ENCODE measurements around the gene PCDH9.
"Not testable (repeated sequence)": the region's sequence is repeated elsewhere in the genome, so short reads cannot be mapped to it uniquely, and the experiment has no call there.

The PCDH9 gene

DNA sequence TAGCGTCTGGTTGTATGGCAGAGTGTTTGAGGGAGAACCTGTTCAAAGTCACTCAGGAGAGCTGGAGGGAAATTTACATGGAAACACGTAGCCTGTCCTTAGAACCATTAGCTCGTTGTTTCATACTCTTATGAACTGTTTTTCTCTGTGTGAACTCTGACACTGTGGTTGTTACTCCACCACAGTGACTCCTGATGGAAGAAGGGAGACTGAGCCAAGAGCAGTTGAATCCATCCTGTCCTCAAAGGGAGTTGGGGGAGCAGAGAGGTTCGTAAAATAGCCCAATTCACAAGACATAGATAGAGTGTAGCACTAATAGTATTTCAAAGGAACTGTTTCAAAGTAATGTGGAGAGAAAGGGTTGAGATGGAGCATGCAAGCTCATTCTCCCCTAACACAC lies 964.8 kb downstream of the PCDH9 start:
- DNase-seq (ENCODE audit: low spot score) = no peak

DNA sequence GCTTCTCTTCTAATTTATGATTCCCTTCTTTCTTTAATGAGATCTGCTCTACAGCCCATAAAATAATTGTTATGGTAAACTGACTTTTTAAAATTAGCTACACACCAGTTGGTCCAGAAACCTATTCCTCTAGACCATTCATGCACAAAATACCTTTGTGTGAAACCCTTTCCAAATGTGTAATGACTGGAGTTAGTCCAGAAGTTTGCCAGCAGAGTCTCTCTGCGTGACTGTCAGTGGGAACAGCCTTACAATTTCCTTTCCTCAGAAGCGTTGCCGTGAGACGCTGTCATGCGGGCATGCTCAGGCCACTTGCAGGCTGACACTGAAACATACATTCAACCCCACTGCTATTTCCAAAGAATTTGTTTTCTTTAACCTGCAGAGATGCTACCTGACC lies 965.2 kb downstream of the PCDH9 start:
- no peak for DNase-seq (ENCODE audit: low spot score)

DNA sequence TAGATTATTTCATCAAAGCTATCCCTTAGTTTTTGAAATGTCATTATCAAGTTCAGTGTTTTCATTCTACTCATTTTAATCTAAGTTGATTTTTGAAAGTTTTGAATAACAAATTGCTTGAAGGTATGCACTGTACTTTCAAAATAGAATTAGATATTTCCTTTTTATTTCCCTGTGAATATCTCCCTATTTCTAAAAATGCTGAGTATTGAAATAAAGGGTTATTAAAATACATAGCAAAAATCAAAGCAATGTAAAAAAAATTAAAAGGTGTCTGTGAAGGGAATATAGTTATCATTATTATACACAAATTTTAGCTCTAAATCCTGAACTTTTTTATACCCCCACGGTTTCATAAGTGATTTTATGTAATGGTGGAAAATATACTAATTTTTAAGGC lies 967.8 kb downstream of the PCDH9 start:
- no peak for DNase-seq (ENCODE audit: low spot score)

DNA sequence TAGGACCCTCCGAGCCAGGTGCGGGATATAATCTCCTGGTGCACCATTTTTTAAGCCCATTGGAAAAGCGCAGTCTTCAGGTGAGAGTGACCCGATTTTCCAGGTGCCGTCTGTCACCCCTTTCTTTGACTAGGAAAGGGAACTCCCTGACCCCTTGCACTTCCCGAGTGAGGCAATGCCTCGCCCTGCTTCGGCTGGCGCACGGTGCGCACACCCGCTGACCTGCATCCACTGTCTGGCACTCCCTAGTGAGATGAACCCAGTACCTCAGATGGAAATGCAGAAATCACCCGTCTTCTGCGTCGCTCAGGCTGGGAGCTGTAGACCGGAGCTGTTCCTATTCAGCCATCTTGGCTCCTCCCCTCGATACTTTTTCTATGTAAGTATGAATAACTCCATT lies 970.7 kb downstream of the PCDH9 start:
- DNase-seq (ENCODE audit: low spot score) = not testable (repeated sequence)

Data from COLO829 (cell line).